ENCODE data around the gene PTPN2. TPM values are rescaled to one million over a fixed set of nuclear protein-coding genes. Genes with fewer than 3 reads are reported as not detected.
"Not testable (repeated sequence)": the region's sequence is repeated elsewhere in the genome, so short reads cannot be mapped to it uniquely, and the experiment has no call there.

The PTPN2 gene
- total RNA-seq, 1 experiment from 2014 or later, result 59.8 TPM

- BruUV-seq (replicated peaks), result no TSS peak
These were observed 4.0 kb downstream of the PTPN2 start for GRCh38 chr18:12879840-12880540.

DNA sequence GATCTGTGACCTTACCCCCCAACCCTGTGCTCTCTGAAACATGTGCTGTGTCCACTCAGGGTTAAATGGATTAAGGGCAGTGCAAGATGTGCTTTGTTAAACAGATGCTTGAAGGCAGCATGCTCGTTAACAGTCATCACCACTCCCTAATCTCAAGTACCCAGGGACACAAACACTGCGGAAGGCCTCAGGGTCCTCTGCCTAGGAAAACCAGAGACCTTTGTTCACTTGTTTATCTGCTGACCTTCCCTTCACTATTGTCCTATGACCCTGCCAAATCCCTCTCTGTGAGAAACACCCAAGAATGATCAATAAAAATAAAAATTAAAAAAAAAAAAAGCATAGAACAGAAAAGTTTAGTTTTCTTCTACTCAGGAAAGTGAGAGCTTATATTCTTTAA is 9.0 kb downstream of the PTPN2 start:
- H3F3A ChIP-seq (ENCODE audit: low read length, unreplicated experiment); H3K9me3 ChIP-seq (ENCODE audit: low read length); H3K9me2 ChIP-seq (replicated peaks; ENCODE audit: low read length); H2AFZ ChIP-seq (ENCODE audit: low read length); DNase-seq; POLR2A ChIA-PET (ENCODE audit: unreplicated experiment); H3K4me3 ChIP-seq (ENCODE audit: low read length); H3K27ac ChIP-seq (ENCODE audit: low read length); H3K36me3 ChIP-seq (ENCODE audit: low read depth, low read length); H3K4me2 ChIP-seq (ENCODE audit: low read length); H3K9ac ChIP-seq (ENCODE audit: low read length); CTCF ChIA-PET; ATAC-seq; H3K4me1 ChIP-seq (ENCODE audit: insufficient read depth, low read length); BruUV-seq (replicated peaks); H3K27me3 ChIP-seq (ENCODE audit: low read length): not testable (repeated sequence)
- peaks cover 76% of the 10 kb centered on the region for H3K79me2 ChIP-seq (ENCODE audit: low read length)
- intact Hi-C loops (cut with micrococcal nuclease), result loop anchor here (2.0 kb wide), 1 partner anchor 28 kb away; no protein-coding TSS in a partner anchor
- peaks cover 33% of the 10 kb centered on the region for H4K20me1 ChIP-seq (ENCODE audit: low read length)

More at GRCh38 chr18:12879840-12880540, 4.0 kb downstream of the PTPN2 start:
- Histone ChIP-seq H4K20me1 (ENCODE audit: low read length) (peaks cover 57% of the 10 kb centered on the region), H3K9me2 (replicated peaks; ENCODE audit: low read length) (no peaks in the 10 kb centered on the region), H3K27ac (ENCODE audit: low read length) (no peak overlapping the region), H3K79me2 (ENCODE audit: low read length) (peaks cover 86% of the 10 kb centered on the region), H3K4me1 (ENCODE audit: insufficient read depth, low read length) (peaks cover 16% of the 10 kb centered on the region), H2AFZ (ENCODE audit: low read length) (no peak overlapping the region), H3K27me3 (ENCODE audit: low read length) (no peaks in the 10 kb centered on the region), H3F3A (ENCODE audit: low read length, unreplicated experiment) (no peaks in the 10 kb centered on the region), H3K4me2 (ENCODE audit: low read length) (no peak overlapping the region), H3K9me3 (ENCODE audit: low read length) (no peaks in the 10 kb centered on the region), H3K9ac (ENCODE audit: low read length) (no peak overlapping the region), H3K4me3 (ENCODE audit: low read length) (no peak overlapping the region), H3K36me3 (ENCODE audit: low read depth, low read length) (0 out of 2 replicates have a peak, but pooled peaks cover 2% of the 10 kb centered on the region)
- POLR2A ChIA-PET (ENCODE audit: unreplicated experiment), result no interaction called here
- no peak for TF ChIP-seq CTCF (conservative IDR thresholded peaks at IDR 0.05; ENCODE audit: low read depth, low read length)
- TF ChIP-seq EZH2 (IDR thresholded peaks at IDR 0.05; ENCODE audit: low read length, unreplicated experiment), result no peak
- no peak for TF ChIP-seq EZH2phosphoT487 (IDR thresholded peaks at IDR 0.05; ENCODE audit: borderline replicate concordance, low read length)
- DNase-seq (no peak), ATAC-seq (no peak)
- CTCF ChIA-PET, result no interaction called here
- intact Hi-C loops (cut with micrococcal nuclease), result loop anchor here (2.0 kb wide), 1 partner anchor 41 kb away; no protein-coding TSS in a partner anchor

DNA sequence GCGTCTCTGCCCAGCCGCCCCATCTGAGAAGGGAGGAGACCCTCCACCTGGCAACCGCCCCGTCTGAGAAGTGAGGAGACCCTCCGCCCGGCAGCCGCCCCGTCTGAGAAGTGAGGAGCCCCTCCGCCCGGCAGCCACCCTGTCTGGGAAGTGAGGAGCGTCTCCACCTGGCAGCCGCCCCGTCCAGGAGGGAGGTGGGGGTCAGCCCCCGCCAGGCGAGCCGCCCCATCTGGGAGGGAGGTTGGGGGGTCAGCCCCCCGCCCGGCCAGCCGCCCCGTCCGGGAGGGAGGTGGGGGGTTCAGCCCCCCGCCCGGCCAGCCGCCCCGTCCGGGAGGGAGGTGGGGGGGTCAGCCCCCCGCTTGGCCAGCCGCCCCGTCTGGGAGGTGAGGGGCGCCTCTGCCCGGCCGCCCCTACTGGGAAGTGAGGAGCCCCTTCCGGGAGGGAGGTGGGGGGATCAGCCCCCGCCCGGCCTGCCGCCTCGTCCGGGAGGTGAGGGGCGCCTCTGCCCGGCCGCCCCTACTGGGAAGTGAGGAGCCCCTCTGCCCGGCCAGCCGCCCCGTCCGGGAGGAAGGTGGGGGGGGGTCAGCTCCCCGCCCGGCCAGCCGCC is 10.0 kb downstream of the PTPN2 start:
- H3K27me3 ChIP-seq (ENCODE audit: low read length); ATAC-seq; H3K4me1 ChIP-seq (ENCODE audit: insufficient read depth, low read length); H3K4me2 ChIP-seq (ENCODE audit: low read length); H3K36me3 ChIP-seq (ENCODE audit: low read depth, low read length); CTCF ChIA-PET; H3K27ac ChIP-seq (ENCODE audit: low read length); DNase-seq; H3F3A ChIP-seq (ENCODE audit: low read length, unreplicated experiment); H3K9me3 ChIP-seq (ENCODE audit: low read length); BruUV-seq (replicated peaks); H3K4me3 ChIP-seq (ENCODE audit: low read length); H3K9me2 ChIP-seq (replicated peaks; ENCODE audit: low read length); H2AFZ ChIP-seq (ENCODE audit: low read length); POLR2A ChIA-PET (ENCODE audit: unreplicated experiment); H3K9ac ChIP-seq (ENCODE audit: low read length): not testable (repeated sequence)
- intact Hi-C loops (cut with micrococcal nuclease), result loop anchor here (2.0 kb wide), 1 partner anchor 27 kb away; no protein-coding TSS in a partner anchor
- H4K20me1 ChIP-seq (ENCODE audit: low read length), result peaks cover 30% of the 10 kb centered on the region
- peaks cover 75% of the 10 kb centered on the region for H3K79me2 ChIP-seq (ENCODE audit: low read length)
